ENCODE results near the gene MYRIP.

DNA sequence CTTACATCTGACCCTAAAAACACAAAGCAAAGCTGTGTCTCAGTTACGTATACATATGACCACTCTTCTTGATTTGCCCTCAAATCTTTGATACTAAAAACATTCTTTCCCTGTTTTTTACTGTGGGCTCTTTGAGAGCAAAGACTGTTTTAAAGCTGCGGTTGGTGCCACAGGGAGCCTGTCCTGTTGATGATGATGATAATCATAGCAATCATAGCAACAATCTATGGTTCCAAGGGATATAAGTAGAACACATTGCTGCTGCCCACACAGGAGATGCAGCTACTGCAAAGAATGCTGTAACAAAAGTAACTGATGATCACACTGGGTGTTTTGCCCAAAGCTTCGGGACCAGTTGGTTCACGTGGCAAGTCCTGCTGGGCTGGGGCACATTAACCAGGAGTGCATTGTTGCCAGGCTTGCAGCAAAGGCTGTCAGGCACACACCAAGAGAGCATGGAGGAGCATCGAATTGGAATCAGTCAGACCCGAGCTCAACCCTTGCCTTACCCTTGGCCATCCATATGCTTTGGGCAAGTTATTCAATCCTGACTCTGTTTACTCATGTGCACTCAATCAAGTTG is 368.7 kb downstream of the MYRIP start:
- TF ChIP-seq POLR2A (IDR thresholded peaks at IDR 0.05; ENCODE audit: low read depth, low read length): no peak
- no peak for TF ChIP-seq POLR2AphosphoS5 (IDR thresholded peaks at IDR 0.05; ENCODE audit: low read depth, low read length)
- TF ChIP-seq TAF1 (IDR thresholded peaks at IDR 0.05; ENCODE audit: borderline replicate concordance, low read depth, low read length): no peak

Data from GM12892 (cell line).